Measurements from ENCODE around the gene MORF4L1.

MORF4L1 gene

GRCh38 chr15:78915341-78916087, 42.8 kb downstream of the MORF4L1 start:
- Histone ChIP-seq H3K27me3 (no peaks in the 10 kb centered on the region), H3K4me1 (no peaks in the 10 kb centered on the region), H3K4me3 (ENCODE audit: low read depth, low read length) (no peak overlapping the region), H3K36me3 (peaks cover 40% of the 10 kb centered on the region), H3K9me3 (no peaks in the 10 kb centered on the region)
- no peak for DNase-seq
- no peak for TF ChIP-seq CTCF (IDR thresholded peaks at IDR 0.05; ENCODE audit: low read depth, low read length)

GRCh38 chr15:78916088-78916487, 43.4 kb downstream of the MORF4L1 start:
- DNase-seq: no peak
- Histone ChIP-seq H3K36me3 (peaks cover 34% of the 10 kb centered on the region), H3K27me3 (no peaks in the 10 kb centered on the region), H3K4me1 (no peaks in the 10 kb centered on the region), H3K4me3 (ENCODE audit: low read depth, low read length) (no peak overlapping the region), H3K9me3 (no peaks in the 10 kb centered on the region)
- no peak for TF ChIP-seq CTCF (IDR thresholded peaks at IDR 0.05; ENCODE audit: low read depth, low read length)

- Histone ChIP-seq H3K9me3 (no peaks in the 10 kb centered on the region), H3K4me1 (no peaks in the 10 kb centered on the region), H3K36me3 (peaks cover 36% of the 10 kb centered on the region), H3K27me3 (no peaks in the 10 kb centered on the region), H3K4me3 (ENCODE audit: low read depth, low read length) (no peak overlapping the region)
- no peak for DNase-seq
- TF ChIP-seq CTCF (IDR thresholded peaks at IDR 0.05; ENCODE audit: low read depth, low read length): no peak
Observed at GRCh38 chr15:78917888-78918287, 45.2 kb downstream of the MORF4L1 start.

- Histone ChIP-seq H3K9me3 (no peaks in the 10 kb centered on the region), H3K27me3 (no peaks in the 10 kb centered on the region), H3K36me3 (peaks cover 30% of the 10 kb centered on the region), H3K4me1 (no peaks in the 10 kb centered on the region), H3K4me3 (ENCODE audit: low read depth, low read length) (no peak overlapping the region)
- TF ChIP-seq CTCF (IDR thresholded peaks at IDR 0.05; ENCODE audit: low read depth, low read length): no peak
- no peak for DNase-seq
Observed at GRCh38 chr15:78921517-78921916, 48.8 kb downstream of the MORF4L1 start.

GRCh38 chr15:78921940-78922339, 49.2 kb downstream of the MORF4L1 start:
- Histone ChIP-seq H3K4me3 (ENCODE audit: low read depth, low read length) (no peak overlapping the region), H3K4me1 (no peaks in the 10 kb centered on the region), H3K27me3 (no peaks in the 10 kb centered on the region), H3K9me3 (no peaks in the 10 kb centered on the region), H3K36me3 (peaks cover 30% of the 10 kb centered on the region)
- TF ChIP-seq CTCF (IDR thresholded peaks at IDR 0.05; ENCODE audit: low read depth, low read length): no peak
- DNase-seq: no peak

GRCh38 chr15:78922527-78922926, 49.8 kb downstream of the MORF4L1 start:
- Histone ChIP-seq H3K9me3 (no peaks in the 10 kb centered on the region), H3K4me3 (ENCODE audit: low read depth, low read length) (no peak overlapping the region), H3K36me3 (peaks cover 33% of the 10 kb centered on the region), H3K4me1 (no peaks in the 10 kb centered on the region), H3K27me3 (no peaks in the 10 kb centered on the region)
- TF ChIP-seq CTCF (IDR thresholded peaks at IDR 0.05; ENCODE audit: low read depth, low read length): no peak
- DNase-seq: no peak
